HCT116 (cell line): ENCODE measurements around the gene FEV. TPM values are rescaled to one million over a fixed set of nuclear protein-coding genes. Genes with fewer than 3 reads are reported as not detected.
A peak's percentile ranks its signal among the peaks of the same experiment; 100 is the strongest.

ENCODE experiments used
- ATAC-seq: fragments of 200-7000 bp; cut with Tn5 transposase; 2 replicates; pipeline ENCODE4 v1.9.1; 2020; ENCODE audit warnings: mild to moderate bottlenecking, moderate library complexity
- BruUV-seq: library from RNA; stranded (reverse); fragments of 400-500 nt; replicated peaks from 2 replicates; lab custom pipeline; 2021; lab: Mats Ljungman, UMichigan
- CTCF ChIA-PET: fragments of 300-600 bp; sonication (Branson Sonifier 250); formaldehyde crosslinking; loops from one replicate; lab custom pipeline; 2021; ENCODE audit warnings: antibody characterized with exemption; lab: Charles Lee
- POLR2A ChIA-PET: fragments of 300-600, 350-600 bp; sonication (Branson Sonifier 250); formaldehyde crosslinking; loops from one replicate; lab custom pipeline; 2021; ENCODE audit warnings: antibody characterized with exemption; lab: Charles Lee
- RAD21 ChIA-PET, 2 experiments: fragments of 300-600 bp; sonication (Branson Sonifier 250); formaldehyde crosslinking; loops; one replicate each; lab custom pipeline; 2023; ENCODE audit warnings: low total read pairs in 2 of 2; ENCODE audit not compliant: uncharacterized antibody in 2 of 2, unreplicated experiment in 2 of 2, low non-redundant PET in 1 of 2; lab: Charles Lee
- DNase-seq: peaks from one replicate; pipeline ENCODE4 v3.0.0-alpha.2; 2010; ENCODE audit warnings: low read depth, low spot score
- H2AFZ ChIP-seq: fragments of 200-600 bp; shearing (Covaris generic), sonication (generic); 2 replicates; pipeline ENCODE4 v1.6.1; 2017; ENCODE audit warnings: low read depth, mixed run types, mixed read lengths, antibody characterized with exemption, low read length; ENCODE audit not compliant: poor library complexity, severe bottlenecking
- H3K27ac ChIP-seq: 2 replicates; pipeline ENCODE4 v1.5.1; 2012; ENCODE audit warnings: low read depth, low read length
- H3K27me3 ChIP-seq: fragments of 200-600 bp; sonication (generic); 2 replicates; pipeline ENCODE4 v1.6.1; 2016; ENCODE audit warnings: mixed run types, low read length, mixed read lengths; ENCODE audit not compliant: insufficient read depth
- H3K36me3 ChIP-seq, 2 experiments: fragments of 200-500 bp in 1 of 2; fragments of 200-600 bp in 1 of 2; sonication (Bioruptor generic) in 1 of 2; sonication (generic) in 1 of 2; 2 replicates each; pipeline versions ENCODE4 v1.5.1 to v1.6.1; 2014 to 2016; ENCODE audit warnings: low read length in 2 of 2, inconsistent platforms in 1 of 2, mixed read lengths in 1 of 2, mixed run types in 1 of 2; ENCODE audit not compliant: insufficient read depth in 2 of 2, control insufficient read depth in 1 of 2
- H3K4me1 ChIP-seq, 2 experiments: fragments of 200-600 bp in 1 of 2; sonication (generic) in 1 of 2; 2 replicates each; pipeline versions ENCODE4 v1.5.1 to v1.6.1; 2012 to 2017; ENCODE audit warnings: low read length in 2 of 2, inconsistent platforms in 1 of 2, mild to moderate bottlenecking in 1 of 2, mixed read lengths in 1 of 2, mixed run types in 1 of 2, moderate library complexity in 1 of 2; ENCODE audit not compliant: insufficient read depth in 2 of 2, control insufficient read depth in 1 of 2
- H3K4me2 ChIP-seq: fragments of 200-600 bp; sonication (generic); 2 replicates; pipeline ENCODE4 v1.6.1; 2017; ENCODE audit warnings: mixed run types, low read length, mixed read lengths
- H3K4me3 ChIP-seq, 2 experiments: fragments of 200-600 bp in 1 of 2; sonication (generic) in 1 of 2; replicated peaks in 1 of 2; 2 replicates each; pipeline ENCODE4 v1.5.1; 2011 to 2016; ENCODE audit warnings: low read length in 2 of 2, control low read depth in 1 of 2, low read depth in 1 of 2, mild to moderate bottlenecking in 1 of 2, mixed read lengths in 1 of 2, mixed run types in 1 of 2
- H3K79me2 ChIP-seq: fragments of 200-600 bp; sonication (generic); 2 replicates; pipeline ENCODE4 v1.6.1; 2017; ENCODE audit warnings: mild to moderate bottlenecking, mixed run types, low read length, moderate library complexity, mixed read lengths; ENCODE audit not compliant: insufficient read depth
- H3K9ac ChIP-seq: fragments of 200-600 bp; sonication (generic); 2 replicates; pipeline ENCODE4 v1.6.1; 2016; ENCODE audit warnings: low read length, mixed read lengths
- H3K9me2 ChIP-seq: fragments of 200-600 bp; sonication (generic), shearing (Covaris generic); 2 replicates; pipeline ENCODE4 v1.6.1; 2017; ENCODE audit warnings: mixed run types, mild to moderate bottlenecking, moderate library complexity; ENCODE audit not compliant: insufficient read depth
- H3K9me3 ChIP-seq, 2 experiments: fragments of 200-500 bp in 1 of 2; fragments of 200-600 bp in 1 of 2; sonication (Bioruptor generic) in 1 of 2; sonication (generic) in 1 of 2; 2 replicates each; pipeline ENCODE4 v1.6.1; 2014 to 2017; ENCODE audit warnings: low read length in 2 of 2, mixed read lengths in 2 of 2, inconsistent platforms in 1 of 2, low read depth in 1 of 2, mild to moderate bottlenecking in 1 of 2, mixed run types in 1 of 2, moderate library complexity in 1 of 2; ENCODE audit not compliant: control insufficient read depth in 1 of 2, insufficient read depth in 1 of 2
- H4K20me1 ChIP-seq: fragments of 200-600 bp; sonication (generic), shearing (Covaris generic); 2 replicates; pipeline ENCODE4 v1.6.1; 2017; ENCODE audit warnings: mixed run types, mild to moderate bottlenecking, moderate library complexity; ENCODE audit not compliant: insufficient read depth
- CTCF ChIP-seq, 3 experiments: fragments of 200-600 bp in 1 of 3; sonication (generic) in 1 of 3; IDR thresholded peaks in 2 of 3; conservative IDR thresholded peaks in 1 of 3; 2 replicates each; pipeline ENCODE4 v1.5.1; 2012 to 2017; ENCODE audit warnings: low read depth in 2 of 3, low read length in 2 of 3, antibody characterized with exemption in 1 of 3, borderline replicate concordance in 1 of 3, control low read depth in 1 of 3, mild to moderate bottlenecking in 1 of 3, mixed read lengths in 1 of 3, mixed run types in 1 of 3, moderate library complexity in 1 of 3; ENCODE audit not compliant: insufficient read depth in 1 of 3
- EGR1 ChIP-seq: IDR thresholded peaks from 2 replicates; pipeline ENCODE4 v1.6.1; 2012; ENCODE audit warnings: low read depth
- ELF1 ChIP-seq: IDR thresholded peaks from 2 replicates; pipeline ENCODE4 v1.6.1; 2012; ENCODE audit warnings: low read depth, borderline replicate concordance
- EZH2 ChIP-seq: fragments of 200-600 bp; sonication (generic); IDR thresholded peaks from 2 replicates; pipeline ENCODE4 v1.6.1; 2017; ENCODE audit warnings: antibody characterized with exemption, mixed run types
- EZH2phosphoT487 ChIP-seq: fragments of 200-600 bp; IDR thresholded peaks from 2 replicates; pipeline ENCODE4 v1.6.1; 2018; ENCODE audit warnings: antibody characterized with exemption, borderline replicate concordance
- FOSL1 ChIP-seq: IDR thresholded peaks from 2 replicates; pipeline ENCODE4 v1.6.1; 2012; ENCODE audit warnings: low read depth
- POLR2A ChIP-seq: IDR thresholded peaks from 2 replicates; pipeline ENCODE4 v1.7.0; 2011; ENCODE audit warnings: borderline replicate concordance; ENCODE audit not compliant: insufficient read depth, insufficient read length; ENCODE audit errors: extremely low read depth
- POLR2AphosphoS5 ChIP-seq: IDR thresholded peaks from 2 replicates; pipeline ENCODE4 v1.6.1; 2011; ENCODE audit warnings: mild to moderate bottlenecking, low read depth, low read length, moderate library complexity
- SP1 ChIP-seq: IDR thresholded peaks from 2 replicates; pipeline ENCODE4 v1.6.1; 2012; ENCODE audit warnings: low read depth
- YY1 ChIP-seq: IDR thresholded peaks from 2 replicates; pipeline ENCODE4 v1.6.1; 2011; ENCODE audit warnings: low read length, low read depth, moderate library complexity, mild to moderate bottlenecking; ENCODE audit not compliant: insufficient replicate concordance; ENCODE audit errors: extremely low read depth
- ZBTB33 ChIP-seq: IDR thresholded peaks from 2 replicates; pipeline ENCODE4 v1.6.1; 2011; ENCODE audit warnings: mild to moderate bottlenecking, low read length, moderate library complexity; ENCODE audit not compliant: insufficient replicate concordance; ENCODE audit errors: extremely low read depth
- ZFX ChIP-seq: fragments of 450-650 bp; IDR thresholded peaks from 2 replicates; pipeline ENCODE4 v1.6.1; 2017
- intact Hi-C: fragments of 100-400 bp; cut with micrococcal nuclease; formaldehyde crosslinking; loops from 2 replicates; pipeline ENCODE4 v1.10.0; 2022
- total RNA-seq: library from RNA; stranded (reverse); gene quantifications from one replicate; pipeline ENCODE4 v1.2.1, GENCODE V29; 2021; ENCODE audit not compliant: unreplicated experiment

Gene FEV
- total RNA-seq, 1 experiment from 2014 or later: not detected

- Histone ChIP-seq H3K9ac (peak overlapping the region; percentile 64), H3K4me3 (peak overlapping the region; percentile 56 to 68), H3K27ac (peak overlapping the region; percentile 51)
Measured at GRCh38 chr2:219001577-219002394, 16.8 kb upstream of the FEV start.

More at GRCh38 chr2:219001577-219002394, 16.8 kb upstream of the FEV start:
- H3K27me3 ChIP-seq: no peaks in the 10 kb centered on the region
- peak overlapping the region; percentile 86 for H2AFZ ChIP-seq
- H3K4me1 ChIP-seq: peaks cover 9 to 35% of the 10 kb centered on the region in 2 experiments; a peak in 3 of 4 replicates
- H4K20me1 ChIP-seq: no peaks in the 10 kb centered on the region
- ATAC-seq: peak; percentile 50
- no peaks in the 10 kb centered on the region for H3K9me2 ChIP-seq
- TF ChIP-seq POLR2A: no peak
- TF ChIP-seq EGR1: no peak
- TF ChIP-seq SP1: no peak
- no peak for TF ChIP-seq FOSL1
- TF ChIP-seq CTCF (IDR thresholded peaks at IDR 0.05 in 2 of 3, conservative IDR thresholded peaks at IDR 0.05 in 1 of 3; ENCODE audit: borderline replicate concordance in 1 of 3, insufficient read depth in 1 of 3, low read depth in 2 of 3, low read length in 2 of 3): no peak
- peak; percentile 63 for TF ChIP-seq POLR2AphosphoS5
- TF ChIP-seq ELF1: no peak
- no peak for TF ChIP-seq ZFX
- TF ChIP-seq EZH2: no peak
- no peak for TF ChIP-seq EZH2phosphoT487
- no peak for TF ChIP-seq ZBTB33
- peak; percentile 47 for TF ChIP-seq YY1
- intact Hi-C loops: loop anchor here (1.0 to 2.0 kb wide), 2 partner anchors 125 to 148 kb away; no protein-coding TSS in a partner anchor
- no TSS peak for BruUV-seq
- H3K9me3 ChIP-seq: no peaks in the 10 kb centered on the region
- DNase-seq: peak; percentile 40
- CTCF ChIA-PET: interaction anchor here (0.7 to 3.5 kb wide), 27 partner anchors 9 to 506 kb away, joined by 3 to 42 read pairs (median 4); partner anchors contain the start of genes CDK5R2, CNPPD1, DNAJB2 and GMPPA
- POLR2A ChIA-PET: interaction anchor here (0.7 to 1.6 kb wide), 7 partner anchors 9 to 158 kb away, joined by 3 to 9 read pairs (median 4); no protein-coding TSS in a partner anchor
- H3K79me2 ChIP-seq: no peaks in the 10 kb centered on the region
- peak overlapping the region; percentile 96 for H3K4me2 ChIP-seq
- RAD21 ChIA-PET: interaction anchor here in 1 of 2 experiments (1.5 kb wide), 1 partner anchor 22 kb away, joined by 5 read pairs; no protein-coding TSS in a partner anchor
- H3K36me3 ChIP-seq: no peaks in the 10 kb centered on the region
